Measurements from ENCODE around the gene CX3CL1.

CX3CL1 gene

DNA sequence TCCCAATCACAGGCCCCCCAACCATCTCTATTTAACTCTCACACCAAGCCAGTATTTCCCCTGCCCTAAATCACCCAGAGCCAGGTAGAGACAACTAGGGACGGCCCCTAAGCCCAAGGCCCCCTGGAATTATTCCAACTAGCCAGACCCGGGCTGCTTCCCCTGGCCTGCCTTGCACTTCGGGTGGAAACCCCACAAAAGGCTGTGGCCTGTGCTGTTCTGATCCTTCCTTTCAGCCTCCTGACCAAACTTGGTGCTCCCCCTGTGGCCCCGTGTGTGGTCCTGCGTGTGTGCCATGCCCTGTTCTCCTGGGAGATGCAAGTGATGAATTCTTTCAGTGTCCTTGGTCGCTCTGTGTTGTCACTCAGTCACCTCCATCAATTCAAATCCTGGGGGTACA lies 47.2 kb downstream of the CX3CL1 start:
- no peaks in the 10 kb centered on the region for H3K27me3 ChIP-seq (ENCODE audit: insufficient read depth, poor library complexity, severe bottlenecking)
- DNase-seq (ENCODE audit: low read depth in 1 of 2, low spot score in 1 of 2), result no peak

DNA sequence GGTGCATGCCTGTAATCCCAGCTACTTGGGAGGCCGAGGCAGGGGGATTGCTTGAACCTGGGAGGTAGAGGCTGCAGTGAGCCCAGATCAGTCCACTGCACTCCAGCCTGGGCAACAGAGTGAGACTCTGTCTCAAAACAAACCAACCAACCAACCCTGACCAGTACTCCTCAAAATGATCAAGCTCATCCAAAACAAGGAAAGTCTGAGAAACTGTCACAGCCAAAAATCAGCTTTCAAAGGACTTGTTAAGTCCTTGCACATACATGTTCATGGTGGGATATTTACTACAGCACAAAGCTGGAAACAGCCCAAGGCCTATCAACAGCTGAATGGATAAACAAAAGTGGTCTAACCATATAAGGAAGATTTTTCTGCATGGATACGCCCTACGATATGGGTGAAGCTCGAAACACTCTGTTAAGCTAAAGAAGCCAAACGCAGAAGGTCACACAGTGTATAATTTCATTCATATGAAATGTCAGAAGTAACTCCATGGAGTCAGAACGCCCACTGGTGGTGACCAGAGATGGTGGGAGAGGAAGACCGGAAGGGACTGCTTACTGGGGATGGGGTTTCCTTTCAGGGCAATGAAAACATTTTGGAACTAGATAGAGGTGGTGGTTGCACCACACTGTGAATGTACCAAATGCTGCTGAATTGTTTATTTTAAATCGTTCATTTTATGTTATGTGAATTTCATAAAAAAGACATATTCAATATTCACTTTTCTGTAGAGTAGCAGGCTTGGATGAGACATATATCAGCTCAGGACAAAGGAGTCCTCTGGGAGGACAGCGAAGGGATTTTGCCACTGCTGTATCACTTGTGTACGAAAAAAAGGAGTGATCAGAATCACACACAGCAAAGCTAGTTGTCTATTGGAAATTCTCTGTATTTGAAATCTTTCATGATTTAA lies 50.0 kb downstream of the CX3CL1 start:
- Histone ChIP-seq H3K27ac (replicated peaks) (no peak overlapping the region), H3K27me3 (ENCODE audit: insufficient read depth, poor library complexity, severe bottlenecking) (no peaks in the 10 kb centered on the region), H3K4me3 (replicated peaks; ENCODE audit: insufficient read depth, low read length) (no peak overlapping the region)
- TF ChIP-seq SPI1 (IDR thresholded peaks at IDR 0.05; ENCODE audit: borderline replicate concordance, low read depth), result no peak
- TF ChIP-seq CTCF (IDR thresholded peaks at IDR 0.05; ENCODE audit: insufficient read depth, low read length), result peak; percentile 22
- peak in 1 of 2 experiments; percentile 46 for DNase-seq (ENCODE audit: low read depth in 1 of 2, low spot score in 1 of 2)

More for the DNA sequence above, 47.2 kb downstream of the CX3CL1 start:
- Histone ChIP-seq H3K27ac (replicated peaks) (no peak overlapping the region), H3K4me3 (replicated peaks; ENCODE audit: insufficient read depth, low read length) (no peak overlapping the region)
- TF ChIP-seq GABPA (IDR thresholded peaks at IDR 0.05; ENCODE audit: low read depth) (no peak), SPI1 (IDR thresholded peaks at IDR 0.05; ENCODE audit: borderline replicate concordance, low read depth) (no peak), POLR2AphosphoS5 (IDR thresholded peaks at IDR 0.05; ENCODE audit: low read depth) (no peak), REST (IDR thresholded peaks at IDR 0.05; ENCODE audit: insufficient replicate concordance, low read depth) (no peak), CTCF (IDR thresholded peaks at IDR 0.05; ENCODE audit: insufficient read depth, low read length) (no peak)

DNA sequence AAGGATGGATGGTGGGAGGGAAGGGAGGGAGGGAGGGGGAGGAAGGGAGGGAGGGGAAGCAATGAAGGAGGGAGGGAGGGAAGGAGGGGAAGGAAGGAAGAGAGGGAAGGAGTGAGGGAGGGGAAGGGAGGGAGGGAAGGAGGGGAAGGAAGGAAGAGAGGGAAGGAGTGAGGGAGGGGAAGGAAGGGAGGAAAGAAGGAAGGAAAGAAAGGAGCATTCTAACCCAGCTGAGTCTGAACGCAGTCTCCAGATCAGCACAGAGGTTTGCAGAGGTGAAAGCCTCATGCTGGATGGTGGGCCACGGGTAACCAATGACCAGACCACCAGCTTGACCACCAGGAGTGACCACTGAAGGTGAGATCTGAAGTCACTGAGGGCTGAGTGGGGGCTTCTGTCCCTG lies 50.9 kb downstream of the CX3CL1 start:
- peak in 1 of 2 experiments; percentile 31 for DNase-seq (ENCODE audit: low read depth in 1 of 2, low spot score in 1 of 2)
- no peak overlapping the region for H3K4me3 ChIP-seq (replicated peaks; ENCODE audit: insufficient read depth, low read length)
- no peak overlapping the region for H3K27ac ChIP-seq (replicated peaks)
- TF ChIP-seq POLR2AphosphoS5 (IDR thresholded peaks at IDR 0.05; ENCODE audit: low read depth), result no peak
- TF ChIP-seq REST (IDR thresholded peaks at IDR 0.05; ENCODE audit: insufficient replicate concordance, low read depth), result no peak
- TF ChIP-seq SPI1 (IDR thresholded peaks at IDR 0.05; ENCODE audit: borderline replicate concordance, low read depth), result no peak
- no peak for TF ChIP-seq GABPA (IDR thresholded peaks at IDR 0.05; ENCODE audit: low read depth)
- no peak for TF ChIP-seq CTCF (IDR thresholded peaks at IDR 0.05; ENCODE audit: insufficient read depth, low read length)
- no peaks in the 10 kb centered on the region for H3K27me3 ChIP-seq (ENCODE audit: insufficient read depth, poor library complexity, severe bottlenecking)
